Epidermal melanocyte (primary cell): ENCODE measurements around the gene ACIN1.

Experiments
- DNase-seq: peaks from one replicate; pipeline ENCODE4 v3.0.0; 2011; ENCODE audit warnings: low spot score; ENCODE audit not compliant: insufficient read length

Gene ACIN1

GRCh38 chr14:23094666-23095195 is at the start of gene ACIN1:
Gene ACIN1, minus strand, starts transcription at chr14:23095136. Its CDS starts 24 bp downstream, at chr14:23095112.
- DNase-seq: peak; percentile 64

DNA sequence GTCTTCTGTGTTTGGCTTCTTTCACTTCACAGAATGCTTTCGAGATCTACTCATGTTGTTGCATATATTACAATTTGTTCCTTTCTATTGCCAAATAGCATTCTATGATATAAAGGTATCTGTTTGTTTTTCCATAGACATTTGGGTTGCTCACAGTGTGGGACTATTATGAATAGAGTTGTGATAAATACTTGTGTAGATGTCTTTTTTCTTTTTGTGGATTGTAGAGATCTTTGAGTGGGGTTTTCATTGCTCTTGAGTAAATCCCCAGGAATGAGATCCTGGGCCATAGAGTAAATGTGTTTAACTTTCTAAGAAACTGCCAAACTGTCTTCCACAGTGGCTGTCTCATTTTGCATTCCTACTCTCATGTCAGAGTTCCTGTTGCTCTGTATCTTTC is 49.0 kb upstream of the ACIN1 start:
- no peak for DNase-seq

DNA sequence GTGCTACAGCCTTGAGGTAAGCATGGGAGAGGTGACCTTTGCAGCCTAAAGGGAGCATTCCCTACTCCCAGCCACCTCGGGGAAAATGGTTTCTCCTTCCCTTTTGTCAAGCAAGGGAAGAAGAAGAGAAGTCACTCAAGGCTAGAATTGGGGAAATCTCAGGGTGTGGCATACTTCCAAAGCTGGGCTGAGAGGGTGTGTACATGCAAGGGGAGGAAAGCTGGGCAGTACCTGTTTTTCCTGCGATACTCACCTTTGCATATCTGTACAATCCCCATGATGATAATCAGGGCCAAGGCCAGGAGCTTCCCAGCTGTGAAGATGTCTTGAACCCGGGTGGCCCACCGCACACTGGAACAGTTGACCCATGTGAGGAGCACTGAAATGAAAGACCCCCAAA is 47.9 kb upstream of the ACIN1 start:
- DNase-seq: no peak

DNA sequence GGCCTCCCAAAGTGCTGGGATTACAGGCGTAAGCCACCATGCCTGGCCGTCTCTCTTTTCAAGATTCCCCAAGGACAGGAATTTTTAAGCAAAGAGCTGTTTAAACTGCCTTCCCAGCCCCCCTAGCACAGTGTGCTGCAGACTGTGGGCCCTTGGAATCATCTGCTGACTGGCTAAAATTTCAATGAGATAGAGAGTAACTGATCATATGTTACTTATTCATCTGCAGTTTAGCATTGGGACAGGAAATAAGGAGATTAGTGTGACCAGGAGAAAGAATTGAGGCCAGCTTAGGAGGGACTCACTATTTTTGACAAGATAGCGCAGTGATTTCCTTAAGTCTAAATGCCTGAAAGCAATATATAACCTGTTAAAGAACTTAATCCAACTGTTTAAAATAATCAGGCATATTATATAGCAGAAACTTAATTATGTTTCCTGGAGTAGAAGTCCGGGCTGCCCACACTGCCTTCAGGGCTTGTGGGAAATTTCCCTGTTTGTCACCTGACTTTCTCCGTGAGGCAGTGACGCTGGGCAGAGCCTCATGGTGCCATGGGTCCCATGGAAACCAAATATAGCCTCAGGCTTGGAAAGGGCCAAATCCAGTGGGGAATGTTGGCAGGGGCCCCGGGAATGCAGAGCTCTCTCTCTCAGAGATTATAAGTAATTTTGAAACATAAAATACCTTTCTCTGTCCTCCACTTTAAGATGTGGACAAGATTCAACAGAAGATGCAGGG is 46.9 kb upstream of the ACIN1 start:
- DNase-seq: peak; percentile 83

DNA sequence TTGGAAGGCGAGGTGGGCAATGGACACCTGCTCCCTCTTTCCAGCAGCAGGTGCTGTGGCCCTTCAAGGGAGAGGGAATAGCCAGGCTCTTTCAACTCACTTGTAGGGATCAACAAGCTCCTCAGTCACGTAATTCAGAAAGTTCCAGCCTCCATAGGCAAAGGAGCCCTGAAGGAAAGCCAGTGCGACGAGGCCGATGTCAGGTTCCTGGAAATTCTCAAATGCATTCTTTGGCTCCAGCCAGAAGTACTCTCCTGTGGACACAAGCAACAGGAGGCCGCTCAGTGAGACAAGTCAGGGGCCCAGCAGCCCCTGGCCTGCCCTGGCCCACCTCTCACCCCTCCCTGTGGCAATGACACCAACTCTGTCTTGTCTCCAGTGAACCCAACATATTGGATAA is 45.4 kb upstream of the ACIN1 start:
- DNase-seq: no peak

- DNase-seq: no peak
Measured at GRCh38 chr14:23139874-23140273, 44.9 kb upstream of the ACIN1 start.

DNA sequence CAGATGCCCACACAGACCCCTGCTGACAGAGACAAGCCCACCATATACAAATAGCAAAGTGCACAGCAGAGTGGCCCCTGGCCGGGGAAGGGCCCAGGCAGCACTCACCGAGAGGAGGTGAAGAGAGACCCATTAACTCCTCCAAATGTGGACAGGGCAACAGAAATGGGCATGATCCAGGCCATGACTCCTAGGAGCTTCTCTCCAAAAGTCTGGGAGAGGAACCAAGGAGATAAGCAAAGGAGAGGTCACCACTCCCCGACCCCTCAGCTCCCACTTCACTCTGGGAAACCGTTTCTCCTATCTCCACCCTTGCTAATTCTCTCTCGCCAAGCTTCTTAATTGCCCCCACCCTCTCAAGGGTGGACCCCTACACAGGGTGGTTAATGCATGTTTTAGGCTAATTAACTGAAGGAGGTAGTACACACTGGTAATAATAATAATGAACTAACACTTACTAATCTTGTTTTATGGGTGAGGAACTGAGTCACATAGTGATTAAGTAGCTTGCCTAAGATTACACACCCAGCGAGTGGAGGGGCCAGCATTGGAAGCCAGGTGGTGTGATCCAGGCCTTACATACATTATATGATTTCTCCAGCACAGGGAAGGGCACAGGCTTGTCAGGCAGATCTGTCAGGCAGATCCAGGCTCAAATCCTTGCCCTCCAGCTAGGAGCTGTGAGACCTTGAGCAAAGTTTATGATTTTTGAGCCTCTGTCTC is 43.0 kb upstream of the ACIN1 start:
- no peak for DNase-seq

DNA sequence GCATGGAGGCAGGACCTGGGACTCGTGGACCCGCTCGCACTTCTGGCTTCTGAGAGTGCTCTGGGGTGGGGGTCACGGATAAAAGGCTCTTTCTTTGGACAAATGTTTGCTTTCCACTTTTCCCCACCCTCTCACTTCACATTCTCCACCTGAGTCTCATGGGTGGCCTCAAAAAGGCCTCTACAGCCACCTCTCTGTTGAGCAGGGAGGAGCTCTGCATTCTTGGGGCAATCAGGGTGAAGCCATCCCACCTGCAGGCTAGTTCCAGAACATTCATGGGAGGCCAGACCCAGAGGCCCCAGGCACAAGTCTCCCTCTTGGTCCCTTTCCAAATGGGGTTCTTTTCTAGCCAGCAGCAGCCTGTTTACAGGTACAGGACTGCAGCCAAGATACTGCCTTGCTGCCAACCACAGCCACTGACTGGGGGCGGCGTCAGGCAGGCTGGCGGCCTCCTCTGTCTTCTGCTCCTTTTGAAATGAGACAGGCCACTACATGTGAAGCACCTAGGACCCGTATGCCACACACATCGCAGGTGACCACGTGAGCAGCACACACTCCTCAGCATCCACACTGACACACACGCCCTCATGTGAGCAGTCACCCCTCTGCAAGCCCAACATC is 42.4 kb upstream of the ACIN1 start:
- DNase-seq: no peak

DNA sequence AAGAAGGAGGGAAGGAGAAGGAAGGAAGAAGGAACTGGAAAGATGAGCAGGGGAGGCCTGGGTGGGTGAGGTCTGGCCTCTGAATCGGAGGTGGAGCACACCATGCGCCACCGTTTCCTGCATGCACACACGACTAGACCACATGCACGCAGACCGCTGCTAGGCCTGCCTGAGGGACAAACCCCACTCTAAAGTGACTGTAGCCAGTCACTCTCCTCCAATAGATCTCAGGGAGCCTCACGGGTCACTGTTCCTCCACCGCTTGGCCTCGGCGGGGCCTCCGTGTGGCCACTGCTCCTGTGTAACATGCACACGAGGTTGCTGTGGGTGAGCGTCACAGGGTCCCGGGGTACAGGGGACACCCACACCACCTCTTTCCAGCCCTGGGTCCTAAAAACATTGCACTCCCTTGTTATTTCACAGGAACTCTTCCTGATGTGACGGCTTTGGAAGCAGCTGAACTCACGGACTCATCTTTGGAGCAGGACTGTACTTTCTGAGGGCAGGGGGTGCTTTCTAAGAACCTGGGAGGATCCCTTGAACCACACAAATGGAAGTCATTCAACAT is 41.7 kb upstream of the ACIN1 start:
- DNase-seq: no peak

DNA sequence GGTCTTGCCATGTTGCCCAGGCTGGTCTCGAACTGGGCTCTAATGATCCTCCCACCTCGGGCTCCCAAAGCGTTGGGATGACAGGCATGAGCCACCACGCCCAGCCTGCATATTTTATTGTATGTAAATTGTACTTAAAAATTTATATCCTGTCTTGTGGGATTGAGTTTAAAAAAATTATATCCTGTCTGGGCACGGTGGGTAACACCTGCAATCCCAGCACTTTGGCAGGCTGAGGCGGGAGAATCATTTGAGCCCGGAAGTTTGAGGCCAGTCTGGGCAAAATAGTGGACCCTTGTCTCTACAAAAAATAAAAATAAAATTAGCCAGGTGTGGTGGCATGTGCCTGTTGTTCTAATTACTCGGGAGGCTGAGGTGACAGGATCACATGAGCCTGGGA is 38.0 kb upstream of the ACIN1 start:
- no peak for DNase-seq

DNA sequence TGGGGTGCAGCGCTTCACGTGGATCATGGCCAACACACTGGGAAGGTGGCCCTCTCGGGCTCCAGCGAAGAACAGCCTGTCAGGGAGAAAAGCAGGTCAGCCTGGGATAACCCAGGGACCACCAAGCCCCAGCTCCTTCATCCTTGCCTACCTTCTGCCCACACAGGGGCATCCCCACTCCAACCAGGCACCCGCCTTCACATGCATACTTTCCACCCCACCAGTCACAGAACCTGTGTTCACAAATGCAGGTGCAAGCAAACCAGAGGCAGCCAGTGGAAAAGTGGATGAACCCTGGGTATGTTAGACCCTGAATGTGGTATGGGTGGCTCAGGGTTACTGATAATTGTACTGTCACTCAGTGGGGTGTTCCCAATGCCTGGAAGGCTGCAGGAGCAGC is 36.5 kb upstream of the ACIN1 start:
- DNase-seq: no peak

- DNase-seq: no peak
Measured at GRCh38 chr14:23130871-23131270, 35.9 kb upstream of the ACIN1 start.

- no peak for DNase-seq
Measured at GRCh38 chr14:23129759-23130316, 34.9 kb upstream of the ACIN1 start.

GRCh38 chr14:23128969-23129758 is 34.2 kb upstream of the ACIN1 start:
- DNase-seq: no peak

DNA sequence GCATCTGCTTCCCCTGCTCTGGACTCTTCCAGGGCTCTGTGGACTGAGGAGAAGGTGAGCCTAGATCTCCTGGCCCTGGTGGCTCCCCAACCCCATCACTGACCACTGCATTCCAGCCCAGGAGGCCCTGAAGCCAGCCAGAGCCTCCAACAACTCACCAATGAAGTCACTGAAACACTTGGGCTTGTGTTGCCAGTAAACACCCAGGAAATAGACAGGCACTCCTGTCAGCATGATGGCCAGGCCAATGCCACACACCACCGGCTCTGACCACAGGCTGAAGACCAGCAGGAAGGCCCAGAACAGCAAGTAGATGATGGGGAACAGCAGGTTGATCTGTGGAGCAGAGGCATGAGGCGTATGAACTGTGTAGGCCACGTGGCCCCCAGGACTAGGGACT is 32.9 kb upstream of the ACIN1 start:
- DNase-seq: no peak

DNA sequence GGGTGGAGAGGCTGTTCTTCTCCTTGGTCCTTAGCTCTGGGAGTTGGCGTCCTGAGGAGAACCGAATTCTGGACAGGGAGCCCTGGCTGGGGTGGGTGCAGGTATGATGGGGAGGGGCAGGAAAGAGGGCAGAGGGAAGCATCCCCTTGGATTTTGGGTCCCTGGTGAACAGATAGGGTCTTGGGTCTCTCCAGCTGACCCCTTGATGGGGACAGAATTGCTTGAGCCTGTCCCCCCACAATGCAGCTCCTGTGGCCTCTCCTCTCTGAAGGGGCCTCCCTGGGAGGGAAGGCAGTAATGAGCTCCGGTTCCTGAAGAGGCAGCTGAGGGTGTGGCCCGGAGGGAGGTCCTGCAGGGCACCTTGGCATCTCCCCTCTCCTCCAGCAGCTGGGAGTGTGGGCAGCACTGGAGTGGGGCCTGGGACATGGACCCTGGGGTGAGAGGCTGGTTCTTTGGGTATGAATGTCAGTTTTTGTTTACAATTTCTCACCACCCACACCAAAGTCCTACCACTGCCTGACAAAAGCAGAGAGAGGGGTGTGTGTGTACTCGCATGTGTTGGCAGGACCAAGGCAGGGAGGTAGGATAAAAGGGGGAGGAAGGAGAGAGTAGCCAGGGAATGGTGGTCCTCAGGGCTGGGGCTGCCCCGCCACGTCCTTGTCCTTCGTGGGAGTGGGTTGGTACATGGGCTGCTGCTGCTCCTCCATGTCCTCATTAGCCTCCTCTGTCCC is 31.8 kb upstream of the ACIN1 start:
- DNase-seq: no peak

DNA sequence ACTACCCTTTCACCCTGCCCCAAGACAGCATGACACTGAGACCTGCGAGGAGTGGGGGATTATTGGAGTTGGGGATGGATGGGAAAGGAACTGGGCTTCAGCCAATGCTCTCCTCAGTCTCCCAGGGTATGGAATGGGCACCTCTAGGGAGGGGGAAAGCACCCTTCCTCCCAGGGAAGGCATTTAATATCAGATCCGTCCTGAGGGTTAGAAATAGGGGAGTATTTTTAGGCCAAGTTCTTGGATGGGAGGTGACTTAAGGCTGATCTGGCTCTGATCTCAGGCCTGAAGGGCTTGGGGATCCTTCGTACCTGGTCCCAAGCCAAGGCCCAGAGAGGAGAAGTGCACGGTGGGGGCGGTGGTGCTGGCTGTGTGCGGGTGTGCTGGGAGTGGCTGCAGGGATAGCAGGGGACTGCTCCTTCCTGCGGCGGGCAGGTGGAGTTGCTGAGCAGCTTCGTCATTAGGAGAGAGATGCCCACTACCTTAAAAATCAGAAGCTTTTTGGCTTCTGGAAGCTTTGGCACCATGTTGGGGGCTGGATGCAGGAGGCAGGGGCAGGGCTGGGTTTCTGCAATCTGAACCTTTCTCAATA is 31.1 kb upstream of the ACIN1 start:
- no peak for DNase-seq

GRCh38 chr14:23125011-23125410 is 30.1 kb upstream of the ACIN1 start:
- DNase-seq: no peak

GRCh38 chr14:23124337-23124954 is 29.5 kb upstream of the ACIN1 start:
- no peak for DNase-seq
